Measurements from ENCODE around the gene BLNK.
A peak's percentile ranks its signal among the peaks of the same experiment; 100 is the strongest.

BLNK gene

DNA sequence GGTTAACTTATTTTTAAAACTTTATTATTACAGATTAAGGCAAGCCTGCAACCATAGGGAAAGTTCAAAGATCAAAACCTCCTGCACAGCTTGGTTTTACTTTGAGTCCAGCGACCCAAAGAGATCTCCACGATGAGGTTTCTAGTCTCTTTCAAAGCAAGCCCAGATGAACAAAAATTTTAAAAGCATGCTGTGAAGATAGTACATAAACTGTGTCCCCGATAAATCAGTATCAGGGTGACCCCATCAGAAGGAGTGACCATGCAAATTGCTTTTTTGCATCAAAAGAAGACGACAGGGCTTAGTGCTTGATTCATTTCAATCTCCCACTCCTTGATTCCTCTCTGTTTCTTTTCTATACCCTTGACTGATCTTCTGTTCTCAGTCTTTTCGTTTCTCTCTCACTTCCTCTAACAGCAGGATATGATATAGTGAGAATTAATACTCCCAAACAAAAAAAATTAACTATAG is 16.8 kb upstream of the BLNK start:
- DNase-seq (ENCODE audit: low spot score) = no peak

- peak; percentile 28 for DNase-seq (ENCODE audit: low spot score)
Measured at GRCh38 chr10:96287392-96288105, 16.2 kb upstream of the BLNK start.

GRCh38 chr10:96285331-96285752 is 14.0 kb upstream of the BLNK start:
- DNase-seq (ENCODE audit: low spot score) = no peak

DNA sequence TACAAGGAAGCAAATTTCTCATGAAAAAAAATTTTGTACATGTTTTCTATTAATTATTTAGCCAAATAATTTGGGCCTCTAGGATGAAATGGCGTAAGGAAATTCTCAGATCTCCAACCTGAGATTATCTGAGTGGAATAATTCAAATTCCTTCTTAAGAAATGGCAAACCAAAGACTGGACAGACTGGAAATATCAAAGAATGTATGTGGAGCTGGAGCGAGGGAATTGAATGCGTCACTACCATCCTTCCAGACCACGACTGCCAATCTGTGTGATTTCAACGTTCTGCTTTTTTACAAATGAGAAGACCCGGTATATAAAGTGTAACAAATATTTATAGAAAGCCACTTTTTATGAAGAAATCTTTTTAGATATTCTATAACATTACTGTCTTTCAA is 12.4 kb upstream of the BLNK start:
- no peak for DNase-seq (ENCODE audit: low spot score)

DNA sequence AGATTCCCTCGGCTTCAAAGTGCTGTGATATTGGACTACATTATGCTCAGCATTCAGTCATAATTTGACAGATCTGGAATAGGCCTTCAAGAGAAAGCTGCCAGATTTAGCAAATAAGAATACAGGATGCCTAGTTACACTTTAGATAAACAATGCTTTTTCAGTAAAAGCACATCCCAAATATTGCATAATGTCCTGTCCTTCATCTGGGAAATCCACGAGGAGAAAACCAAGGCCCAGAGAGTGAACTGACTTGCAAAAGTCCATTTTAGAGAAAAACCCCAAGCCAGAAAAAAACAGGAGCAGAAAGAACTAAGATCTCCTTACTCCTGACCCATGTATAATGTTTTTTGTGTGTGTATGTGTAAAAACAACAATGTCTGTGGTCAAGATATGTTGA is 12.0 kb upstream of the BLNK start:
- no peak for DNase-seq (ENCODE audit: low spot score)

GRCh38 chr10:96281444-96282029 is 10.2 kb upstream of the BLNK start:
- no peak for DNase-seq (ENCODE audit: low spot score)

- DNase-seq (ENCODE audit: low spot score) = no peak
Measured at GRCh38 chr10:96280859-96281258, 9.5 kb upstream of the BLNK start.

- DNase-seq (ENCODE audit: low spot score) = no peak
Measured at GRCh38 chr10:96279191-96279641, 7.8 kb upstream of the BLNK start.

DNA sequence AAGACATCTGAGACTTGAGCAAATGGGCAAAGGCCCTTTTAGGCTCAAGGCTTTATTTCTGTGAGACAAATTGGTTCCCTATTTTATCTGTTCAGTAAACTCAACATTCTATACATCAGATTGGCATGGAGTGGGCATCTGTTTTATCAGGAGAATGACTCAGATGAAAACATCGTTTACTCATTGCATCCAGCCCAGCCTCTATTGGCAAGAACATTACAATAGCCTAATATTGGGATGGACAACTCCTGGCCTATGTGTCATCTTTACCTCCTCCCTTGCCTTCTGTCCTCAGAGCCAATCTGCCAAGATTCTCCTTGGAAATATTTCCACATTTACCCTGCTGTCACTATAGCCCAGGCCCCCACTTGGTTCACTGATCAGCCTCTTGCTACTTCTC is 5.5 kb upstream of the BLNK start:
- DNase-seq (ENCODE audit: low spot score) = no peak

DNA sequence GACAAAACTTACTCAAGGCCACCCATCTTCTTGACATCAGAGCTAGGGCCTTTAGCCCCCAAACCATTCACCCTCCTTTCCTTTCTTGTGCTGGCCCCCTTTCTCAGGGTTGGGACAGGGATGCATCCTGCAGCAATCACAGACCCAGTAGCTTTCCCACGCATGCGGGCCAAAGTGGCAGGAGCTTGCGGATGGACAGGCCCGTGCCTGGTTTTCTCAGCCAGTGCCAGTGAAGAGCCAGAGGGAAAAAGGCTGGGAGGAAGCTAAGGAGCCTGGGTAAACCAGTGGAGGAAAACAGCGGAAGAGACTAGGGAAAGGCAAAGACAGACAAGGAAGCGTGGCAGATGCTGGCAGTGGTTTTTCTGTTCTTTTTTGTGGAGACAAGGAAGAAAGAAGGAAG is 5.1 kb upstream of the BLNK start:
- DNase-seq (ENCODE audit: low spot score) = no peak

GRCh38 chr10:96275685-96276418 is 4.5 kb upstream of the BLNK start:
- DNase-seq (ENCODE audit: low spot score) = no peak

GRCh38 chr10:96272316-96273280 is 1.2 kb upstream of the BLNK start:
- no peak for DNase-seq (ENCODE audit: low spot score)

- DNase-seq (ENCODE audit: low spot score) = no peak
Measured at GRCh38 chr10:96270571-96270970, 798 bp downstream of the BLNK start.

DNA sequence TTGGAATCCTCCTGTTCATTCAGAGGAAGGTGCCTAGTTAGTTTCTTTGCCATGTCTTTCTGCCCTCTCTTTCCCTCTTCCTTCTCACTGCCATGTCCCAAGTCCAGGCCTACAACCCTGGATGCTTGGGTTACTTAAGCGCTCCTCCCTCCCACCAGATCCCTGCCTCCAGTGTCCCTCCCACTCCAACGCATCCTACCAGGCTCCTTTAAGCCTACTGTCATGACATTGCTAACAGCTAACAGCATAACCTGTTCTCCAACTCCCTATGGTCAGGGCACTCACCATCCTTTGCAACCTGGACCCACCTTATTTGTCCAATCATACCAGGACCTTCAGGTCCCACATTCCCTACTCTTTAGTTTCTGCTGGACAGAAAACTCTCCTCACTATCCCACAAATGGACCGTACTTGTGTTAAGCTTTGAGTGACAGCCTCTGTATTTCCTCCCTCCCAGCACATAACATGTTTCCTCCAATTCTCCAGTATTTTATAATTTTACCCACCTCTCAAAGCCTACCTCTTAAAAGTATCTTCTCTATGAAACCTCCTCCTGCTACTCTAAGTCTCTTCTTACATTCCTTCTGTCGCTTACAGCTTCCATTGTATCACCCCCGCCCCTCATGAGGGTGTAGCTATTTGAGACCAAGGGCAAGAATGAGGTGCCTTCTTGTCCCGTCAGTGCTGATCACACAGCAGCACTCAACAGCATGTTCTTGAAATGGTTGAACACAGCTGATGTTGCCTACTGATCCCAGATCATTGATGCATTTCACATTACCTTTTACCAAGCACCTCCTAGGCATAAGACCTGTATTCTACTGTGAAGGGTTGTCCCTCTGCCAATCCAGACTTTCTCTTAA is 1.7 kb downstream of the BLNK start:
- DNase-seq (ENCODE audit: low spot score) = no peak

DNA sequence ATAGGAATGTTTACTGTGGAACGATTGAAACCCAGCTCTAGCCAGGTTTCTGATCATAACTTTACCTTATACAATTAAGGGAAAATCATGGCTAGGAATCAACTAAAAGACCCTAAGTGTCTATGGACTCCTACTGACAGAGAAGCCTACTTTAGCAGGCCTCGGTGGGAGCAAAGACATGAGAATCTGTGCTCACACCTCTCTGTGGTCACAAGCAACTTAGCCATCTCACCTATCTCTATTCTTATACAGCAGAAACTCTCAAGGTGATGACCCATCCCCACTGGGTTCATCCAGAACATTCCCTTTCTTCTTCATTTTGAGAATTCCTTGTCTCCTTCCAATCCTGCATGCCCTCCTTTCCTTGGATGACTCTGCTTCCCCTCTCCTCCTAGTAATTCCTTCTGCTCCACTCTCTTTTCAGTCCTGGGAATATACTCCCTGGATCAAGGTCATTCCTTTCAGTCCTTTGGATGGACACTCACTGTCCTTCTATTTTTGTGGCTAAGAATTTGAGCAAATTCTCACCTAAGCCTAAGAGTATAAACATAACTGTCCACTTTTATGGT is 2.9 kb downstream of the BLNK start:
- no peak for DNase-seq (ENCODE audit: low spot score)

DNA sequence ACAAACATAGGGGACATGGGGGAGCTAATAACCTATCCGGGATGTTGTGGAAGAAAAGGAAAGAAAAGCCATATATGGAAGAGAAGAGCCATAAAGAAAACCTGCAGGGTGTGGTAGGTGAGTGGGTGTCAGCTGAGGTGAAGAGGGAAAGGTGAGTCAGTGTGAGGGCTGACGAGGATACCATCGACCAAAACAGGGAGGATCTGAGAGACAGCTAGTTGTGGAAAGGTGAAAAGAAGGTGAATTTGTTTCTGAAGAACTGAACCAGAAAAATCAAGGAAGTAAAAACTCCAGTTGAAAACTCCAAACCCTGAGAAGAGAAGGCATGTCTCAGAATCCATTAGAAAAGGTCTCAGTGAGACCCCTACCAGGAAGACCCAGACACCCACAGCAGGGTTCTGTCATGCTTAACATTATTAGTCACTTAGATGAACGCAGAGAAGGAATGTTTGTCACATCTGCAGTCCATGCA is 4.1 kb downstream of the BLNK start:
- DNase-seq (ENCODE audit: low spot score) = no peak

DNA sequence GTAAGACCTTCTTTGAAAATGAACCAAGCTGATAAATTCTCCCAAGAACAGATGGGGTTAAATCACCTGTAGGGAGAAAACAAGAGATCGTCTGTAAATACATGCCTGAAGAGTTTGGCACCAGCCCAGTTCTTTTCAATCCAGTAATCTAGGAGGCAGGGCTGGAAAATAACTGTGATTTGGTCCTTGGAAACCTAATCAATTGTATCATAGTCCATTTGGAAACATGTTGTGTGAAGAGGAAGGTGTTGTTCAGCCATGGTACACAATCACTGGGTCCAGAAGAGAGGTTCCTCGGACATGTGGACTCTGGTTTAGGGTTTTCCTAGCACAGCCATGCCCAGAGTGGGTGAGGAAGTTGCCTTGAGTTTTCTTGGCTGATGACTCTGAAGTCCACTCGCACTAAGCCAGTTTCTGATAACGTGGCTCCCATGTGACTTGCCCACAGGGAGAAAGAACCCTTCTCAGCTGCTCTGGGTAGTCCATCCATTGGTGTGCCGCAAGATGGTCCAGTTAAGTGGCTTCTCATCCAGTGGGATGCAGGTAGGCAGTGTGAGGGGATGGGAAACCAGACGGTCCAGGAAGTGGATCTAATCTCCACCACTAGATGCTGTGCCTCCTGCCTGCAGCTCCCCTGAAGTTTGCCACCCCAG is 5.1 kb downstream of the BLNK start:
- DNase-seq (ENCODE audit: low spot score) = no peak

- no peak for DNase-seq (ENCODE audit: low spot score)
Measured at GRCh38 chr10:96264938-96265337, 6.4 kb downstream of the BLNK start.

DNA sequence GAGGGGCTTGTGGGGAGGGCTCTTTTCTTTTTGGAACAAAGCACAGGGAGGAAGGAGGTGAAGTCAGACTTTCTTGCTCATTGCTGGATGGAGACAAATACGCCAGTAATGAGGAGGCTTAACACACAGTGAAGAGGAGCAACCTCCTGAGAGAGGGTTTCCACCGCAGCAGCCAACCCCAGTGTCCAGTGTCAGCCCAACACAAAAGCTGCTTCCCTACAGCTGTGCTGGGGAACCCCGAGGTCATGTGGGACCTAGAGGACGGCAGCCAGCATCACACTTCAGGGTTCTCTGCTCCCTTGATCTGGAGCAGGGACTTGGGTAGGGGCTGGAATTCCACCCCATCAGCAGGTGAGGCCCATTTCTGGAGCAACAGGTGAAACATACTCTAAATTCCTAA is 7.7 kb downstream of the BLNK start:
- DNase-seq (ENCODE audit: low spot score) = no peak

DNA sequence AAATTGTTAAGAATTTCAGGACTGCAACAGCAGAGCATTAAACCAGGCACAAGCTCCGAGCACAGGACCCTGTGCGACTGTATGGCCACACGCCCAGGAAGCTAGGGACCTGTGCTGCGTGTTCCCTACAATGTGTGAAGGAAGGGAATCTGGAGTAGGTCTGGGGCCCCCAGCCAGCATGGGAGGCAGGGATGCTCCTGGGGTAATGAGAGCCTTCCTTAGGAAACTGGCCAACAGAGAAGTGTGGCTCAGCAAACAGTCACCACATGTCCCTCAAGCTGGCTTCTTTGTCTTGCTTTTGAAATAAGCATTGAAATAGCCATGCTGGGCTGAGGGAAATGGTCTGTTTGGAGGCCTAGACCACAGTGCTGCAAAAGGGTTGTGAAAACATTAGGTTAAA is 8.2 kb downstream of the BLNK start:
- no peak for DNase-seq (ENCODE audit: low spot score)

All from LoVo (cell line).